Vagina (tissue), 2 donors: Measurements from ENCODE around the gene ZDHHC22.

Source experiments
- CTCF ChIP-seq, 3 experiments: fragments of 450-650 bp in 2 of 3; fragments of 200-600 bp in 1 of 3; sonication (generic) in 1 of 3; IDR thresholded peaks; one replicate each; pipeline ENCODE4 v1.5.1; 2017 to 2019; ENCODE audit warnings: antibody characterized with exemption in 3 of 3, mild to moderate bottlenecking in 2 of 3, moderate library complexity in 2 of 3
- POLR2A ChIP-seq, 2 donors: fragments of 450-650 bp; IDR thresholded peaks; one replicate each; pipeline ENCODE4 v1.6.1; 2017; ENCODE audit warnings: antibody characterized with exemption in 2 of 2, mild to moderate bottlenecking in 2 of 2, moderate library complexity in 2 of 2
- POLR2AphosphoS5 ChIP-seq, 2 donors: sonication (generic); formaldehyde crosslinking; IDR thresholded peaks; one replicate each; pipeline ENCODE4 v1.9.0; 2017; ENCODE audit warnings: antibody characterized with exemption in 2 of 2, mild to moderate bottlenecking in 2 of 2, low read depth in 1 of 2; ENCODE audit not compliant: insufficient read depth in 1 of 2

- no peak for TF ChIP-seq CTCF (IDR thresholded peaks at IDR 0.05)
- no peak for TF ChIP-seq POLR2A (IDR thresholded peaks at IDR 0.05)
- TF ChIP-seq POLR2AphosphoS5 (IDR thresholded peaks at IDR 0.05; ENCODE audit: insufficient read depth in 1 of 2, low read depth in 1 of 2): no peak
Measured at GRCh38 chr14:77153802-77154201, 12.2 kb upstream of the ZDHHC22 start.
